Stimulated activated memory B cell treated with anti-CD40 and anti-IgM and Interleukin-4, amounts not matched to agents 10 μg/mL and 1 μg/mL and 100 μg/mL, for 72 hours (primary cell): ENCODE measurements around the gene CGB1.
"Not testable (repeated sequence)": the region's sequence is repeated elsewhere in the genome, so short reads cannot be mapped to it uniquely, and the experiment has no call there.

Source experiments
- ATAC-seq: fragments of 150-1000 bp; cut with Tn5 transposase; 2 replicates; pipeline ENCODE4 v1.10.0; 2021
- H3K27ac Mint-ChIP-seq: one replicate; pipeline ENCODE4 v1.8.0; 2022; ENCODE audit warnings: mild to moderate bottlenecking, mixed read lengths
- H3K27me3 Mint-ChIP-seq: one replicate; pipeline ENCODE4 v1.8.0; 2022; ENCODE audit warnings: mixed read lengths
- H3K36me3 Mint-ChIP-seq: one replicate; pipeline ENCODE4 v1.8.0; 2022; ENCODE audit warnings: mixed read lengths
- H3K4me1 Mint-ChIP-seq: one replicate; pipeline ENCODE4 v1.8.0; 2022; ENCODE audit warnings: mixed read lengths
- H3K4me3 Mint-ChIP-seq: one replicate; pipeline ENCODE4 v1.8.0; 2022; ENCODE audit warnings: mild to moderate bottlenecking, moderate library complexity, mixed read lengths
- H3K9me3 Mint-ChIP-seq: one replicate; pipeline ENCODE4 v1.8.0; 2022; ENCODE audit warnings: mixed read lengths

Gene CGB1

GRCh38 chr19:49036815-49037214 lies at the start of gene CGB1:
TSS of gene CGB1 (minus strand) at chr19:49036895. CDS start at chr19:49036711, 184 bp downstream.
- H3K9me3 Mint-ChIP-seq, H3K4me3 Mint-ChIP-seq, H3K4me1 Mint-ChIP-seq, H3K36me3 Mint-ChIP-seq, H3K27ac Mint-ChIP-seq, ATAC-seq: not testable (repeated sequence)
- peaks cover 16% of the 10 kb centered on the region for H3K27me3 Mint-ChIP-seq

- ATAC-seq, result no peak
- Mint-ChIP-seq H3K4me3 (peak overlapping the region; percentile 100), H3K9me3 (no peaks in the 10 kb centered on the region), H3K27ac (peak overlapping the region; percentile 87), H3K27me3 (no peaks in the 10 kb centered on the region), H3K4me1 (peaks cover 34% of the 10 kb centered on the region), H3K36me3 (peaks cover 33% of the 10 kb centered on the region)
These were observed 49.6 kb upstream of the CGB1 start for GRCh38 chr19:49086296-49086695.

GRCh38 chr19:49085868-49086232 lies 49.2 kb upstream of the CGB1 start:
- Mint-ChIP-seq H3K4me1 (peaks cover 30% of the 10 kb centered on the region), H3K27me3 (no peaks in the 10 kb centered on the region), H3K4me3 (peak overlapping the region; percentile 100), H3K36me3 (peaks cover 29% of the 10 kb centered on the region), H3K27ac (peak overlapping the region; percentile 87), H3K9me3 (no peaks in the 10 kb centered on the region)
- no peak for ATAC-seq

- Mint-ChIP-seq H3K27me3 (no peaks in the 10 kb centered on the region), H3K27ac (peak within 1 kb of the TSS; percentile 87), H3K4me1 (peaks cover 24% of the 10 kb centered on the region), H3K9me3 (no peaks in the 10 kb centered on the region), H3K36me3 (peaks cover 23% of the 10 kb centered on the region), H3K4me3 (peak within 1 kb of the TSS; percentile 100)
- peak; percentile 98 for ATAC-seq
These were observed 48.5 kb upstream of the CGB1 start, which contains the start of gene SNRNP70 for GRCh38 chr19:49085020-49085867. TSS of gene SNRNP70 (plus strand) at chr19:49085451. CDS start at chr19:49086415, 964 bp downstream.

GRCh38 chr19:49084206-49085019 lies 47.7 kb upstream of the CGB1 start:
- no peaks in the 10 kb centered on the region for H3K27me3 Mint-ChIP-seq
- H3K27ac Mint-ChIP-seq, result peak overlapping the region; percentile 87
- H3K4me1 Mint-ChIP-seq, result peaks cover 22% of the 10 kb centered on the region

GRCh38 chr19:49081273-49081672 lies 44.6 kb upstream of the CGB1 start:
- Mint-ChIP-seq H3K36me3 (peaks cover 4% of the 10 kb centered on the region), H3K4me1 (peaks cover 6% of the 10 kb centered on the region), H3K27ac (no peak overlapping the region), H3K9me3 (no peaks in the 10 kb centered on the region), H3K4me3 (no peak overlapping the region), H3K27me3 (peaks cover 14% of the 10 kb centered on the region)
- ATAC-seq, result no peak

More at GRCh38 chr19:49084206-49085019, 47.7 kb upstream of the CGB1 start:
- no peaks in the 10 kb centered on the region for H3K9me3 Mint-ChIP-seq
- peaks cover 19% of the 10 kb centered on the region for H3K36me3 Mint-ChIP-seq
- ATAC-seq, result no peak
- H3K4me3 Mint-ChIP-seq, result peak overlapping the region; percentile 100

GRCh38 chr19:49080392-49080791 lies 43.7 kb upstream of the CGB1 start:
- no peak overlapping the region for H3K27ac Mint-ChIP-seq
- no peak overlapping the region for H3K4me3 Mint-ChIP-seq
- ATAC-seq, result no peak
- H3K4me1 Mint-ChIP-seq, result peaks cover 2% of the 10 kb centered on the region
- H3K27me3 Mint-ChIP-seq, result peaks cover 23% of the 10 kb centered on the region
- H3K36me3 Mint-ChIP-seq, result no peaks in the 10 kb centered on the region
- no peaks in the 10 kb centered on the region for H3K9me3 Mint-ChIP-seq

- Mint-ChIP-seq H3K27me3 (peaks cover 70% of the 10 kb centered on the region), H3K4me1 (peaks cover 18% of the 10 kb centered on the region)
- H3K36me3 Mint-ChIP-seq, H3K9me3 Mint-ChIP-seq, H3K4me3 Mint-ChIP-seq, ATAC-seq, H3K27ac Mint-ChIP-seq: not testable (repeated sequence)
These were observed 38.2 kb upstream of the CGB1 start for GRCh38 chr19:49074869-49075268.

GRCh38 chr19:49073514-49074378 lies 37.1 kb upstream of the CGB1 start:
- no peak for ATAC-seq
- Mint-ChIP-seq H3K27me3 (peaks cover 81% of the 10 kb centered on the region), H3K4me1 (peaks cover 18% of the 10 kb centered on the region), H3K27ac (no peak overlapping the region), H3K4me3 (peak overlapping the region; percentile 32), H3K36me3 (peaks cover 6% of the 10 kb centered on the region), H3K9me3 (peaks cover 9% of the 10 kb centered on the region)

GRCh38 chr19:49071860-49072547 lies 35.3 kb upstream of the CGB1 start:
- H3K27ac Mint-ChIP-seq, result no peak overlapping the region
- H3K4me3 Mint-ChIP-seq, result no peak overlapping the region
- ATAC-seq, result no peak
- H3K36me3 Mint-ChIP-seq, result peaks cover 6% of the 10 kb centered on the region
- H3K27me3 Mint-ChIP-seq, result peaks cover 83% of the 10 kb centered on the region
- peaks cover 18% of the 10 kb centered on the region for H3K4me1 Mint-ChIP-seq
- H3K9me3 Mint-ChIP-seq, result peaks cover 9% of the 10 kb centered on the region

- Mint-ChIP-seq H3K36me3 (peaks cover 6% of the 10 kb centered on the region), H3K4me1 (peaks cover 16% of the 10 kb centered on the region), H3K4me3 (no peak overlapping the region), H3K27ac (no peak overlapping the region), H3K9me3 (peaks cover 9% of the 10 kb centered on the region), H3K27me3 (peaks cover 85% of the 10 kb centered on the region)
- no peak for ATAC-seq
These were observed 33.7 kb upstream of the CGB1 start for GRCh38 chr19:49070416-49070815.

GRCh38 chr19:49069026-49069425 lies 32.3 kb upstream of the CGB1 start:
- peaks cover 6% of the 10 kb centered on the region for H3K36me3 Mint-ChIP-seq
- peaks cover 80% of the 10 kb centered on the region for H3K27me3 Mint-ChIP-seq
- H3K9me3 Mint-ChIP-seq, result peaks cover 9% of the 10 kb centered on the region
- no peak overlapping the region for H3K27ac Mint-ChIP-seq
- no peak overlapping the region for H3K4me3 Mint-ChIP-seq
- peaks cover 11% of the 10 kb centered on the region for H3K4me1 Mint-ChIP-seq
- ATAC-seq, result no peak

GRCh38 chr19:49067554-49067953 lies 30.9 kb upstream of the CGB1 start:
- H3K9me3 Mint-ChIP-seq, result peaks cover 7% of the 10 kb centered on the region
- H3K36me3 Mint-ChIP-seq, result peaks cover under 1% of the 10 kb centered on the region
- H3K4me3 Mint-ChIP-seq, result no peak overlapping the region
- H3K4me1 Mint-ChIP-seq, result no peaks in the 10 kb centered on the region
- H3K27ac Mint-ChIP-seq, result no peak overlapping the region
- no peak for ATAC-seq
- peaks cover 78% of the 10 kb centered on the region for H3K27me3 Mint-ChIP-seq

- Mint-ChIP-seq H3K27me3 (peaks cover 80% of the 10 kb centered on the region), H3K4me3 (no peak overlapping the region), H3K9me3 (peaks cover 7% of the 10 kb centered on the region), H3K27ac (no peak overlapping the region), H3K4me1 (no peaks in the 10 kb centered on the region), H3K36me3 (no peaks in the 10 kb centered on the region)
- no peak for ATAC-seq
These were observed 29.3 kb upstream of the CGB1 start for GRCh38 chr19:49065905-49066512.
